Measurements from ENCODE around the gene CCN6. TPM values are rescaled to one million over a fixed set of nuclear protein-coding genes. Genes with fewer than 3 reads are reported as not detected.

Gene CCN6
- total RNA-seq, 1 experiment from 2014 or later = not detected

GRCh38 chr6:112113918-112114317 lies 60.0 kb downstream of the CCN6 start:
- Histone ChIP-seq H3K56ac (ENCODE audit: insufficient read length, low read depth, low read length) (no peak overlapping the region), H3K27me3 (ENCODE audit: insufficient read depth, low read length) (no peaks in the 10 kb centered on the region), H3K79me2 (ENCODE audit: insufficient read depth, low read length) (no peaks in the 10 kb centered on the region), H3K4me1 (ENCODE audit: insufficient read depth, low read length) (no peaks in the 10 kb centered on the region), H2BK120ac (ENCODE audit: low read depth, low read length, poor library complexity, severe bottlenecking) (no peak overlapping the region), H3K23me2 (ENCODE audit: insufficient read length, low read depth, low read length, poor library complexity, severe bottlenecking) (no peaks in the 10 kb centered on the region), H4K5ac (ENCODE audit: insufficient read length, low read depth, low read length) (no peak overlapping the region), H2BK15ac (ENCODE audit: low read depth, low read length) (no peak overlapping the region), H2AK5ac (ENCODE audit: insufficient read length, low read length) (no peak overlapping the region), H3K18ac (ENCODE audit: insufficient read length, low read depth, low read length) (no peak overlapping the region), H2BK20ac (ENCODE audit: low read depth, low read length, poor library complexity, severe bottlenecking) (no peak overlapping the region), H3T11ph (ENCODE audit: low read length) (no peak overlapping the region), H3K4ac (ENCODE audit: low read depth, low read length) (no peak overlapping the region), H4K8ac (replicated peaks; ENCODE audit: insufficient read length, low read depth, low read length) (no peak overlapping the region), H3K79me1 (ENCODE audit: insufficient read depth, low read depth, low read length, poor library complexity, severe bottlenecking) (no peaks in the 10 kb centered on the region), H3K14ac (ENCODE audit: insufficient read depth, low read length) (no peak overlapping the region), H2BK5ac (ENCODE audit: insufficient read length, low read length) (no peak overlapping the region), H3K27ac (ENCODE audit: insufficient read length, low read depth, low read length) (no peak overlapping the region), H3K9ac (ENCODE audit: extremely low read depth, insufficient read length, low read length) (no peak overlapping the region), H4K91ac (ENCODE audit: insufficient read length, low read depth, low read length) (no peak overlapping the region), H2AFZ (ENCODE audit: low read length) (no peak overlapping the region), H3K23ac (ENCODE audit: insufficient read length, low read depth, low read length) (no peak overlapping the region), H2BK12ac (ENCODE audit: insufficient read length, low read depth, low read length) (no peak overlapping the region), H3K4me2 (ENCODE audit: insufficient read depth, insufficient read length, low read length) (no peak overlapping the region), H4K20me1 (ENCODE audit: control insufficient read depth, insufficient read depth, insufficient read length) (no peaks in the 10 kb centered on the region), H3K9me3 (ENCODE audit: control insufficient read depth, low read depth, low read length) (no peaks in the 10 kb centered on the region)
- TF ChIP-seq, protein P1, sequence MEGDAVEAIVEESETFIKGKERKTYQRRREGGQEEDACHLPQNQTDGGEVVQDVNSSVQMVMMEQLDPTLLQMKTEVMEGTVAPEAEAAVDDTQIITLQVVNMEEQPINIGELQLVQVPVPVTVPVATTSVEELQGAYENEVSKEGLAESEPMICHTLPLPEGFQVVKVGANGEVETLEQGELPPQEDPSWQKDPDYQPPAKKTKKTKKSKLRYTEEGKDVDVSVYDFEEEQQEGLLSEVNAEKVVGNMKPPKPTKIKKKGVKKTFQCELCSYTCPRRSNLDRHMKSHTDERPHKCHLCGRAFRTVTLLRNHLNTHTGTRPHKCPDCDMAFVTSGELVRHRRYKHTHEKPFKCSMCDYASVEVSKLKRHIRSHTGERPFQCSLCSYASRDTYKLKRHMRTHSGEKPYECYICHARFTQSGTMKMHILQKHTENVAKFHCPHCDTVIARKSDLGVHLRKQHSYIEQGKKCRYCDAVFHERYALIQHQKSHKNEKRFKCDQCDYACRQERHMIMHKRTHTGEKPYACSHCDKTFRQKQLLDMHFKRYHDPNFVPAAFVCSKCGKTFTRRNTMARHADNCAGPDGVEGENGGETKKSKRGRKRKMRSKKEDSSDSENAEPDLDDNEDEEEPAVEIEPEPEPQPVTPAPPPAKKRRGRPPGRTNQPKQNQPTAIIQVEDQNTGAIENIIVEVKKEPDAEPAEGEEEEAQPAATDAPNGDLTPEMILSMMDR (conservative IDR thresholded peaks at IDR 0.05) = no peak
- H3K4me3 Mint-ChIP-seq = no peak overlapping the region
- no peak overlapping the region for H3K27ac Mint-ChIP-seq
- H3K36me3 Mint-ChIP-seq (ENCODE audit: insufficient read depth in 1 of 3, low read depth in 3 of 3) = no peaks in the 10 kb centered on the region
- H3K9me3 Mint-ChIP-seq = no peaks in the 10 kb centered on the region
- H3K4me1 Mint-ChIP-seq = no peaks in the 10 kb centered on the region
- no peak for DNase-seq
- no peaks in the 10 kb centered on the region for H3K27me3 Mint-ChIP-seq (ENCODE audit: low read depth)
